Activated CD8-positive, alpha-beta T cell treated with anti-CD3 and anti-CD28 coated beads for 36 hours (primary cell): ENCODE measurements around the gene AFM. TPM values are rescaled to one million over a fixed set of nuclear protein-coding genes. Genes with fewer than 3 reads are reported as not detected.

Experiments used
- ATAC-seq: fragments of 200-7000 bp; cut with Tn5 transposase; one replicate; pipeline ENCODE4 v1.10.0; 2021; ENCODE audit warnings: mild to moderate bottlenecking, moderate library complexity
- CTCF ChIA-PET: fragments of 350-600 bp; sonication (Branson Sonifier 250); formaldehyde crosslinking; loops from one replicate; lab custom pipeline; 2021; ENCODE audit warnings: antibody characterized with exemption; lab: Charles Lee
- POLR2A ChIA-PET: fragments of 350-600 bp; sonication (Branson Sonifier 250); formaldehyde crosslinking; loops from one replicate; lab custom pipeline; 2021; ENCODE audit warnings: antibody characterized with exemption; lab: Charles Lee
- DNase-seq: peaks from one replicate; pipeline ENCODE4 v3.0.0-alpha.2; 2020
- H3K27ac Mint-ChIP-seq: one replicate; pipeline ENCODE4 v1.8.0; 2021; ENCODE audit warnings: mild to moderate bottlenecking, mixed read lengths
- H3K27me3 Mint-ChIP-seq: one replicate; pipeline ENCODE4 v1.8.0; 2021; ENCODE audit warnings: mixed read lengths
- H3K36me3 Mint-ChIP-seq: one replicate; pipeline ENCODE4 v1.8.0; 2021; ENCODE audit warnings: low read depth, mixed read lengths
- H3K4me1 Mint-ChIP-seq: one replicate; pipeline ENCODE4 v1.8.0; 2021; ENCODE audit warnings: low read depth, mixed read lengths
- H3K4me3 Mint-ChIP-seq: one replicate; pipeline ENCODE4 v1.8.0; 2021; ENCODE audit warnings: mild to moderate bottlenecking, moderate library complexity, mixed read lengths
- H3K9me3 Mint-ChIP-seq: one replicate; pipeline ENCODE4 v1.8.0; 2021; ENCODE audit warnings: mixed read lengths
- intact Hi-C: fragments of 100-400 bp; cut with micrococcal nuclease; formaldehyde crosslinking; loops from one replicate; pipeline ENCODE4 v1.10.0; 2022
- total RNA-seq, 2 experiments: library from RNA; stranded (reverse); gene quantifications; one replicate each; pipeline ENCODE4 v1.2.3, GENCODE V29; 2021
- TF ChIP-seq, protein P1 (sequence below): fragments of 200-600 bp; IDR thresholded peaks from one replicate; pipeline ENCODE4 v1.8.0; 2022; ENCODE audit warnings: antibody characterized with exemption, mild to moderate bottlenecking

The AFM gene
- total RNA-seq, 2 experiments from 2014 or later, result not detected

- POLR2A ChIA-PET, result no interaction called here
Observed at GRCh38 chr4:73477176-73477575, 4.4 kb upstream of the AFM start.

DNA sequence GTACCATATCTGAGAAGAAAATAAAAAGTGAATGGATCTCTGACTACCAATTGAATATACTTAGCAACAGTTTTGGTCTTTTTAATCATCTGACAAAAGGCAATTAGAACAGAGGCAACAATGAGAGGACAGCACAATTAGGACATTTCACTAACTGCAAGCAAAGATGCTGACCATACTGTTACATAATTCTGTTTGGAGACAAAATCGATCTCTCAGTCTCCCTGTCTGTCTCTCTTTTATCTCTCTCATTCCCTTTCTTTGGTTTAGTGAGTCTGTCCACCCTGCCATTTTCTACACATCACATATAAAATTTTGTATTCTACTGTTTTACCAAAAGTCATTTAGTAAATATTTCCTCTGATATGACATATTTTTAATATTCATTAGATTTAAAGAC, 2.2 kb upstream of the AFM start:
- intact Hi-C loops, result no loop called here
- ChIA-PET POLR2A (no interaction called here), CTCF (no interaction called here)
- TF ChIP-seq, protein P1, sequence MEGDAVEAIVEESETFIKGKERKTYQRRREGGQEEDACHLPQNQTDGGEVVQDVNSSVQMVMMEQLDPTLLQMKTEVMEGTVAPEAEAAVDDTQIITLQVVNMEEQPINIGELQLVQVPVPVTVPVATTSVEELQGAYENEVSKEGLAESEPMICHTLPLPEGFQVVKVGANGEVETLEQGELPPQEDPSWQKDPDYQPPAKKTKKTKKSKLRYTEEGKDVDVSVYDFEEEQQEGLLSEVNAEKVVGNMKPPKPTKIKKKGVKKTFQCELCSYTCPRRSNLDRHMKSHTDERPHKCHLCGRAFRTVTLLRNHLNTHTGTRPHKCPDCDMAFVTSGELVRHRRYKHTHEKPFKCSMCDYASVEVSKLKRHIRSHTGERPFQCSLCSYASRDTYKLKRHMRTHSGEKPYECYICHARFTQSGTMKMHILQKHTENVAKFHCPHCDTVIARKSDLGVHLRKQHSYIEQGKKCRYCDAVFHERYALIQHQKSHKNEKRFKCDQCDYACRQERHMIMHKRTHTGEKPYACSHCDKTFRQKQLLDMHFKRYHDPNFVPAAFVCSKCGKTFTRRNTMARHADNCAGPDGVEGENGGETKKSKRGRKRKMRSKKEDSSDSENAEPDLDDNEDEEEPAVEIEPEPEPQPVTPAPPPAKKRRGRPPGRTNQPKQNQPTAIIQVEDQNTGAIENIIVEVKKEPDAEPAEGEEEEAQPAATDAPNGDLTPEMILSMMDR, result no peak
- H3K4me1 Mint-ChIP-seq, result no peaks in the 10 kb centered on the region
- H3K27ac Mint-ChIP-seq, result no peak overlapping the region
- no peak for ATAC-seq
- no peak for DNase-seq
- H3K4me3 Mint-ChIP-seq, result no peak overlapping the region
- H3K9me3 Mint-ChIP-seq, result peaks cover 4% of the 10 kb centered on the region
- H3K36me3 Mint-ChIP-seq, result no peaks in the 10 kb centered on the region
- H3K27me3 Mint-ChIP-seq, result no peaks in the 10 kb centered on the region

More at GRCh38 chr4:73477176-73477575, 4.4 kb upstream of the AFM start:
- Mint-ChIP-seq H3K36me3 (no peaks in the 10 kb centered on the region), H3K27me3 (peaks cover 2% of the 10 kb centered on the region), H3K9me3 (peaks cover 4% of the 10 kb centered on the region), H3K4me3 (no peak overlapping the region), H3K27ac (no peak overlapping the region), H3K4me1 (no peaks in the 10 kb centered on the region)
- TF ChIP-seq, protein P1, result no peak
- intact Hi-C loops, result no loop called here
- no peak for DNase-seq
- CTCF ChIA-PET, result no interaction called here
- ATAC-seq, result no peak

- no peak for ATAC-seq
- intact Hi-C loops, result no loop called here
- Mint-ChIP-seq H3K9me3 (no peaks in the 10 kb centered on the region), H3K27me3 (peaks cover 4% of the 10 kb centered on the region), H3K4me1 (no peaks in the 10 kb centered on the region), H3K36me3 (no peaks in the 10 kb centered on the region), H3K4me3 (no peak overlapping the region), H3K27ac (no peak overlapping the region)
- DNase-seq, result no peak
- CTCF ChIA-PET, result no interaction called here
- POLR2A ChIA-PET, result no interaction called here
- TF ChIP-seq, protein P1, result no peak
Observed at GRCh38 chr4:73485085-73485484, 3.5 kb downstream of the AFM start.

DNA sequence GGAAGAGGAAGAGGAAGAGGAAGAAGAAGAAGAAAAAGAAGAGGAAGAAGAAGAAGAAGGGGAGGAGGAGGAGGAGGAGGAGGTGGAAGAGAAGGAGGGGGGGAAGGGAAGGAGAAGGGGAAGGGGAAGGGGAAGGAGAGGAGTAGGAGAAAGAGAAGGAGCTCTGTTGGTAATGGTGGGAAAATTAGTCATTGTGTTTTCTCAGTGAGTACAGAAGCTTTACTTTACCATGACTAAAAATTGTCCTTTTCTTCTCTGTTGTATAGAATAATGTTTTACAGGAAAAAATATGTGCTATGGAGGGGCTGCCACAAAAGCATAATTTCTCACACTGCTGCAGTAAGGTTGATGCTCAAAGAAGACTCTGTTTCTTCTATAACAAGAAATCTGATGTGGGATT, 4.1 kb downstream of the AFM start:
- Mint-ChIP-seq H3K4me1 (no peaks in the 10 kb centered on the region), H3K36me3 (no peaks in the 10 kb centered on the region), H3K9me3 (no peaks in the 10 kb centered on the region), H3K27ac (no peak overlapping the region), H3K27me3 (peaks cover 4% of the 10 kb centered on the region), H3K4me3 (no peak overlapping the region)
- intact Hi-C loops, result no loop called here
- DNase-seq, result no peak
- no peak for ATAC-seq
- TF ChIP-seq, protein P1, result no peak
- ChIA-PET POLR2A (no interaction called here), CTCF (no interaction called here)

DNA sequence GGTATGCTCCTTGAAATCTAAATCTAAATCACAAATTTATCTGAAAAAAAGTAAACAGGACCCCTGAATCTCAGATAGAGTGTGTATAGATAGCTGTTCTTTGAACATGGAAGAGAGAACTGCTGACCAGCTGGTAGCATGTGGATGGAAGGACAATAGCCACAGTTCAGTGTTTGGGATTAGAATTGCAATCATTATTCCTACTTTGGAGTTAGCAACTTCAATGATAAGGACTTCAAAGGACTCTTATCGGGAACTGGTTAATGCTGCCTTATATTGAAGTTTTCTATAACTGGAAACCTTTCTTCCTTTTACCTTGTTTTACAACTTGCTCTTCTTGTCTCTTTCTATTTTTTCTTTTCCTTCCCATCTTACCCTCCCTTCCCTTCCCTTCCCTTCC, 5.0 kb downstream of the AFM start:
- Mint-ChIP-seq H3K27me3 (peaks cover 4% of the 10 kb centered on the region), H3K27ac (no peak overlapping the region), H3K4me1 (no peaks in the 10 kb centered on the region), H3K36me3 (no peaks in the 10 kb centered on the region), H3K4me3 (no peak overlapping the region), H3K9me3 (no peaks in the 10 kb centered on the region)
- DNase-seq (no peak), ATAC-seq (no peak)
- ChIA-PET CTCF (no interaction called here), POLR2A (no interaction called here)
- intact Hi-C loops, result no loop called here
- TF ChIP-seq, protein P1, result no peak
